ENCODE measurements around the gene FAM210A.

DNA sequence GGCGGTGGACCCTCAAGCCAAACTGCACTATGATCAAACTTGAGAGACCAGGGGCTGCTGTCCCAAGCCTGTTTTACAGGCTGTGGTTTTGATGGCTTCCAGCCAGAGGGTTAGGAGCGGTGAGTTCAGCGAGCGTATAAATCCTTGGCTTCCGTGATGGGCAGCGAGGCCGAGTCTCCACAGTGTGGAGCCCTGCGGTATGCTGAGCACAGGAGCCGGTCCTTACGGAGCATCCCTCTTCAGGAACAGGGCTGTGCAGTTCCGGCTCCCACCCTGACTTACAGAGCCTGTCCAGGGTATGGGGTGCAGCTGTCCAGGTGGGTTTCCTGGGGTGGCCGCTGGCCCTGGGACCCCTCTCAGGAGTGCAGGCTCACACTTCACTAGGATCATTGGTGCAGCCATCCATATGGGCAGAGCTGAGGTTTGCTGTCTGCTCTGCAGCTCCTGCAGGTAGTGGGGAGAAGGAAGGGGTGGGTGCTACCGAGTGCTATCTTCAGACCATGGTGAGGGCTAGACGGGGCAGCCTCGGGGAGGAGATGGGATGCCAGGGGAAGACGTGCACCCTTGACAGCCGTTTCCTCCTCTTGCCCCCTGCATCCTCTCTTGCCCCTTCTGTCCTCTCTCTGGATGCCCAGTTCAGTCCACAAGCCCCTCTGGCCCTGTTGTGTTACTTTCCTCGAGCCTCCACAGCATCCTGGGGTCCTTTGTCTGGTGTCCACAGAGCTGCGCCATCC is 104.3 kb downstream of the FAM210A start:
- TF ChIP-seq SUZ12 (IDR thresholded peaks at IDR 0.05; ENCODE audit: extremely low read depth, insufficient read depth, insufficient read length) (no peak), YY1 (IDR thresholded peaks at IDR 0.05; ENCODE audit: insufficient read depth, insufficient read length) (no peak)

Data from NT2/D1 (cell line).